GM12892 (cell line): ENCODE results near the gene ERCC8.

ENCODE experiments used
- POLR2A ChIP-seq: IDR thresholded peaks from 2 replicates; pipeline ENCODE4 v1.6.1; 2011; ENCODE audit warnings: low read depth, low read length, control low read depth
- POLR2AphosphoS5 ChIP-seq: IDR thresholded peaks from 2 replicates; pipeline ENCODE4 v1.6.1; 2011; ENCODE audit warnings: low read depth, low read length, control low read depth
- TAF1 ChIP-seq: IDR thresholded peaks from 2 replicates; pipeline ENCODE4 v1.6.1; 2011; ENCODE audit warnings: low read depth, mild to moderate bottlenecking, control low read depth, low read length, borderline replicate concordance

GRCh38 chr5:60887746-60888145 is 57.1 kb downstream of the ERCC8 start:
- no peak for TF ChIP-seq POLR2A
- no peak for TF ChIP-seq TAF1
- TF ChIP-seq POLR2AphosphoS5 = no peak
